Pancreas (tissue), 10 donors: ENCODE results near the gene LBHD2. TPM values are rescaled to one million over a fixed set of nuclear protein-coding genes. Genes with fewer than 3 reads are reported as not detected.

ENCODE experiments used
- ATAC-seq, 4 donors: fragments of 200-7000 bp; cut with Tn5 transposase; one replicate each; pipeline versions ENCODE4 v1.8.0 to v1.9.1; 2020; ENCODE audit warnings: mild to moderate bottlenecking in 4 of 4, moderate library complexity in 4 of 4
- DNase-seq, 6 donors: peaks; one replicate each; pipeline ENCODE4 v3.0.0-alpha.2; 2020
- FAIRE-seq: peaks from 2 replicates; lab custom pipeline; 2012; peaks lifted over from hg19 to GRCh38; lab: Jason Lieb, UNC
- H3K27ac ChIP-seq, 4 donors: fragments of 200-600 bp; sonication (generic); 1 replicate in 3 of 4; 2 replicates in 1 of 4; pipeline versions ENCODE4 v1.5.0 to v1.8.0; 2020
- H3K27me3 ChIP-seq, 4 donors: fragments of 200-600 bp; one replicate each; pipeline ENCODE4 v1.8.0; 2021
- H3K36me3 ChIP-seq, 3 donors: fragments of 200-600 bp; sonication (generic) in 1 of 3; one replicate each; pipeline versions ENCODE4 v1.5.0 to v1.8.0; 2020 to 2021
- H3K4me1 ChIP-seq, 3 donors: fragments of 200-600 bp; one replicate each; pipeline ENCODE4 v1.8.0; 2021
- H3K4me3 ChIP-seq, 4 donors: fragments of 200-600 bp; sonication (generic) in 2 of 4; one replicate each; pipeline versions ENCODE4 v1.5.0 to v1.8.0; 2020 to 2021
- H3K9me3 ChIP-seq, 4 donors: fragments of 200-600 bp; one replicate each; pipeline ENCODE4 v1.8.0; 2021
- CTCF ChIP-seq, 4 donors: fragments of 200-600 bp; sonication (generic) in 3 of 4; IDR thresholded peaks; one replicate each; pipeline versions ENCODE4 v1.5.0 to v1.8.0; 2021; ENCODE audit warnings: antibody characterized with exemption in 4 of 4
- whole genome bisulfite sequencing, 2 donors: extraction: QIAGEN DNeasy Blood & Tissue Kit; methylation state at CpG; one replicate each; pipeline ENCODE4 v1.1.7; 2013; 5-methylcytosine and 5-hydroxymethylcytosine counted together
- intact Hi-C, 3 donors: fragments of 100-400 bp; cut with DNase I; formaldehyde crosslinking; loops; one replicate each; pipeline versions ENCODE4 v1.11.1 to v1.14.2; 2022
- polyA plus RNA-seq, 2 donors: library from polyadenylated mRNA; stranded (reverse); fragments of 200-250 nt; gene quantifications; one replicate each; pipeline ENCODE4 v1.2.3, GENCODE V29; 2013
- total RNA-seq, 6 donors: library from RNA; stranded (reverse); fragmentation: NEBNext Ultra II Directional in 4 of 6; extraction: Animal tissue kit (Norgen Biotek cat#: 25700) in 4 of 6; gene quantifications; one replicate each; pipeline versions ENCODE4 v1.2.1 to v1.2.4, GENCODE V29; 2021 to 2023
- donor health status: healthy with polysubstance abuse.
- donor health status: DM: no; HTN: no; CAD: no; lungs with moderate emphysema.
- donor health status: DM: no; HTN: no; CAD: no.
- donor health status: control.
- donor health status: control.
- donor health status: Bipolar disorder and iron deficiency.
- donor health status: DM: yes; HTN: yes; CAD: no.
- donor health status: DM: no; HTN: no; CAD: no.
- donor health status: DM: no; HTN: no; CAD: no.
- donor health status: DM: yes; HTN: yes; CAD: no.

Gene LBHD2
- total and polyA plus RNA-seq, 8 donors, result not detected

- H3K27ac ChIP-seq, result no peak overlapping the region
- ATAC-seq (no peak), DNase-seq (peak in 1 of 6 donors; percentile 53), FAIRE-seq (no peak)
- intact Hi-C loops, result no loop called here
- no peaks in the 10 kb centered on the region for H3K27me3 ChIP-seq
- no peak for TF ChIP-seq CTCF (IDR thresholded peaks at IDR 0.05)
- WGBS, 2 donors, result 64 to 73% methylated on average over 19 to 22 of the region's 22 CpGs
- no peaks in the 10 kb centered on the region for H3K4me1 ChIP-seq
- no peaks in the 10 kb centered on the region for H3K36me3 ChIP-seq
- H3K4me3 ChIP-seq, result no peak overlapping the region
- H3K9me3 ChIP-seq, result no peaks in the 10 kb centered on the region
These were observed 15.5 kb upstream of the LBHD2 start for GRCh38 chr14:103068351-103069073.

GRCh38 chr14:103070263-103070885, 13.6 kb upstream of the LBHD2 start:
- no peaks in the 10 kb centered on the region for H3K27me3 ChIP-seq
- peaks cover 0 to 8% (median 0%) of the 10 kb centered on the region in 3 donors for H3K4me1 ChIP-seq
- H3K9me3 ChIP-seq, result no peaks in the 10 kb centered on the region
- FAIRE-seq (no peak), DNase-seq (peak in 1 of 6 donors; percentile 39), ATAC-seq (no peak)
- WGBS, 2 donors, result 72 to 73% methylated on average over 8 of the region's 8 CpGs
- H3K36me3 ChIP-seq, result no peaks in the 10 kb centered on the region
- intact Hi-C loops, result no loop called here
- no peak for TF ChIP-seq CTCF (IDR thresholded peaks at IDR 0.05)
- H3K27ac ChIP-seq, result no peak overlapping the region
- H3K4me3 ChIP-seq, result no peak overlapping the region

GRCh38 chr14:103070971-103071542, 13.0 kb upstream of the LBHD2 start:
- ATAC-seq (no peak), DNase-seq (peak in 1 of 6 donors; percentile 67), FAIRE-seq (no peak)
- no peaks in the 10 kb centered on the region for H3K9me3 ChIP-seq
- no peaks in the 10 kb centered on the region for H3K36me3 ChIP-seq
- intact Hi-C loops, result no loop called here
- no peaks in the 10 kb centered on the region for H3K27me3 ChIP-seq
- H3K27ac ChIP-seq, result no peak overlapping the region
- no peak for TF ChIP-seq CTCF (IDR thresholded peaks at IDR 0.05)
- no peak overlapping the region for H3K4me3 ChIP-seq
- H3K4me1 ChIP-seq, result peaks cover 0 to 8% (median 0%) of the 10 kb centered on the region in 3 donors
- 80 to 81% methylated on average over 21 of the region's 21 CpGs for WGBS, 2 donors

GRCh38 chr14:103071544-103072251, 12.3 kb upstream of the LBHD2 start:
- ATAC-seq (no peak), DNase-seq (peak in 1 of 6 donors; percentile 62), FAIRE-seq (no peak)
- Histone ChIP-seq H3K27ac (no peak overlapping the region), H3K27me3 (no peaks in the 10 kb centered on the region), H3K36me3 (no peaks in the 10 kb centered on the region), H3K4me1 (peaks cover 0 to 8% (median 0%) of the 10 kb centered on the region in 3 donors), H3K4me3 (no peak overlapping the region), H3K9me3 (no peaks in the 10 kb centered on the region)
- intact Hi-C loops, result no loop called here
- no peak for TF ChIP-seq CTCF (IDR thresholded peaks at IDR 0.05)
- 78 to 81% methylated on average over 32 of the region's 32 CpGs for WGBS, 2 donors
